Stimulated activated CD8-positive, alpha-beta memory T cell treated with anti-CD3 and anti-CD28 coated beads, Interleukin-12 subunit alpha, Interleukin-12 subunit beta, amount 100 ng/mL, for 24 hours (primary cell): ENCODE results near the gene ZNF24.

Source experiments
- DNase-seq: peaks from one replicate; pipeline ENCODE4 v3.0.0-alpha.2; 2020; ENCODE audit errors: extremely low read depth

ZNF24 gene

GRCh38 chr18:35296060-35296459 lies 48.2 kb downstream of the ZNF24 start:
- DNase-seq = no peak

DNA sequence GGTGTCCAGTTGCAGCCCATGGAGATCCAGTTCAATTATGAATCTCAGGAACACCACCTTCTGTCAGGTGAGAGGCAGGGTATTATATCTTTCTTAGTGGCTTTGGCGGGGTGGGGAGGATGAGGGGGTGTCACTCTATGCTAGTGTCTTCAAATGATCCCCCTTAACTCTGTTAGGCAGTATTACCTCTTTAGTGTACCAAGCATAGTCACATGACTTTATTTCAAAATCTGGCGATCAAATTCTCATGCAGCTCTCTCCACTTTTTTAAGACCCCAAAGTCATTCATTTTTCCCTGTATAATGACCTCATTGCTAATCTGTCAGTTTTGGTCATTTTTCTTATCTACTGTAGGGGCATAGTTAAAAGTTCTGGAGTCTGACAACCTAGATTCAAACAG lies 53.1 kb downstream of the ZNF24 start:
- no peak for DNase-seq

DNA sequence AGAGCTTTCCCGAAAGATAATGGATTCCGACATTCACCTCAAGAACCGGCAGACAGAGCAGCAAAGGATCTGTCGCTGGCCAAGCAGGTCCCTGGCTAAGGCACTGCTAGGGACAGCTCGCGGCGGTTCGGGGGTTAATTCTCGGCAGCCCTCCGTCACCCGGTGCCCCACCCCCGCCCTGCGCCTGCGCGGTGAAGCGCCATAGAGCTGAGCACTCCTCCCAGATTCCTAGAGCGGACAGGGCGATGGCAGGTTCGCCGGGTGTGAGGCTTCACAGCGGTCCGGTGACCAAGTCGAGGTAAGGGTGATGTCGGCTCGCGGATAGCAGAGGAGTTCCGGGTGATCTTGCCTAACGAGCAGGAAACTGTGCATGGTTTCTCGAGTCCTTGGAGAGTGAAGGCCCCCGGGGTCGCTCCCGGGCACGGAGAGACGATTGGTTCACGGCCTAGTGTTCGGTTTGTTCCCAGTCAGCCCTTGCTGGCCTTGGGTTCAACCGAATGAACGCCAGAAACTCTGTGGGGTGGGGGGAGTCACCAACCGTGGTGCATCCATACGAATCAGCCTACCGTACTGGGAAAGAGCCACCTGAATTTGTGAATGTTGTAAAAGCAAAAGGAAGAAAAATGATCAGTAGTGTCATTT lies 54.0 kb downstream of the ZNF24 start, which contains the start of gene ZSCAN30:
ZSCAN30 (minus strand) TSS at position 136 of the 642 bp plus-strand sequence. CDS start 25,877 bp downstream, outside the sequence.
- peak; percentile 82 for DNase-seq

GRCh38 chr18:35289727-35290093 lies 54.5 kb downstream of the ZNF24 start:
- DNase-seq = no peak

DNA sequence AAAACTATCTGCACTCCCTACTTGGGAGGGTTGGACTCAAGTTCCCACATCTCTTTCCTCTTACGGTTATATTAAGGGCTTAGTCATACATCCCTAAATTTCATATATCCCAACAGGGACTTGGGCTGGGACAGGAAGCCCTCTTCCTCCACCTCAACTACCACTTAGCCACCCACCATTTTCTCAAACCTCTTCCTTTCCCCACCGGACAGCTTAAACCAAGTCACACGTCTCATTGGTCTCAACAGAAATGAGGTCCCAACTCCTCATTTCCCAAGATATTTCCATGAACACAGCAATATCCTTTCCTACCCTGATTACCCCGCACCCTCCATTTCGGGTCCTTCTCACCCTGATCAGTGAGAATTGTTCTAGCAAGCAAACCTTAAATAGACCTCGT lies 54.9 kb downstream of the ZNF24 start:
- DNase-seq = no peak

DNA sequence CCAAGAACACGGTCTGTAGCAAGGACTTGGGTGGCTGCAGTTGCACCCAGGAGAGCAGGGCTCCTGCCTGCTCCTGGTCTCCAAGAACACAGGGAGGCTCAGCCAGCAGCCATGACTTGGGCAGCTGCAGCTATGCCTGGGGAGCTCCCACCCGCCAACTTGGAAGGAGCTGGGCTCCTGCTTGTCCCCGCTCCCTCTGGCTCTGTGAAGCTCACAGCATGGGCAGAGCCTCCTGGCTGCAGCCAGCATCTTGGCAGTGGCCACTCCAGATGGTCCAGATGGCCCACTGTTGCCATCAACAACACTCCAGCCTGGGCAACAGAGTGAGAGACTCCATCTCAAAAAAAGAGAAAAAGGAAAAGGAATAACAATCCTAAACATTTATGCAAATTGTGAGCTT lies 59.4 kb downstream of the ZNF24 start:
- no peak for DNase-seq

DNA sequence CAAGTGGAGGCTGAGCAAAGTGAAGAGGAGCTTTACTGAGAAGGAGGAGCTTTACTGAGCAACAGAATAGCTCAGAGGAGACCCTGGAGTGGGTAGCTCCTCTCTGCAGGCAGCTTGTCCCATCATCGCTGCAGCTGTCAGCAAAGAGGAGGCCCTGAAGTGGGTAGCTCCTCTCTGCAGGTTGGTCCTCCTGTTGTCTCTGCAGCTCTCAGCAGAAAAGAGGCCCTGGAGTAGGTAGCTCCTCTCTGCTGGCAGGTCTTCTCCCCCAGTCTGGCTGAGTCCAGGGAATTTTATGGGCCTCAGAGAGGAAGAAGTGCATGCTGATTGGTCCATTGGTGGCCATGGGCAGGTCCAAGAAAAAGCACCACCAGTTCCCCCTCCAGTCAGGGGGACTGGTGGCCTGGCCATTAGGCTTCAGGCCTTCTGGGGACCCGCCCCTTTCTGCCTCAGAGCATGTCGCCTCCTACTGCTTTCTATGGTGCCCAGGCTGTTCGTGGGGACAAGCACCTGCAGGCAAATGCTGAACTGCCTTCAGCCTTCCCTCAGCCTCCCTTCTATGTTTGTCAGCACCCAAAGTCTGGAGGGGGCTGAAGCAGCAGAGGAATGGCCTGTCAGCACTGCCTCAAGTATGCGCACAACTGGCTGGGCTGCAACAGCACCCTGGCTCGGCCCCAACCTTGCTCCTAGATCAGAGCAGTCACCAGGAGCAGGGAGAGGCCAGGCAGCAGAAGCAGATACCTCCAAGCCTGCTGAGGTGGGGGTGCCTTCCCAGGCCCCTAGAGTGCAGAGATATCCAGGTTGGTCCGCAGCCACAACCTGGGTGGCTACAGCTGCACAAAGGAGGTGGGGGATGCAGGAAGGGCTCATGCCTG lies 60.1 kb downstream of the ZNF24 start:
- no peak for DNase-seq

DNA sequence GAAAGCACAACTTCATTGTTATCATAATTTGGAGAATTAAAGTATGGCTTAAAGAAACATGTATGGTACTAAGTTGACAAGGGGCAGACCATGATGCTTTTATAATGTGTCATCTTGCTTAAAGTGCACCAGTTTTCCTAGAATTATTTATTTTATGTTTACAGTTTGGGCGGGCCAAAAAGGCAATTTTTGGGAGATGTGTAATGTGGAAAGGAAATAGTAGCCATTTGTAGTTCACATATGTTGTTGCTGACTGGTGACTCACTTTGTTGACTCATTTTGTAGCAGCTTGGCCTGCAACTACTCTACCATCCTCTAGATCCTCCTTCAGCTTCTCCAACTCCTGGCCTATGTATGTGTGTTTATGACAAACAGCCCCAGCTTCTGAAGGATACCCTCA lies 61.9 kb downstream of the ZNF24 start:
- DNase-seq = no peak
